Esophagus (tissue), 2 donors: ENCODE results near the gene MBD4. TPM values are rescaled to one million over a fixed set of nuclear protein-coding genes. Genes with fewer than 3 reads are reported as not detected.

ENCODE experiments used
- H3K27ac ChIP-seq, 2 donors: one replicate each; pipeline ENCODE4 v1.5.1; 2013; ENCODE audit warnings: low read depth in 2 of 2, mild to moderate bottlenecking in 2 of 2, inconsistent platforms in 1 of 2, low read length in 1 of 2, moderate library complexity in 1 of 2
- H3K27me3 ChIP-seq, 2 donors: one replicate each; pipeline ENCODE4 v1.6.1; 2013; ENCODE audit warnings: low read length in 2 of 2, control low read depth in 1 of 2, mild to moderate bottlenecking in 1 of 2; ENCODE audit not compliant: insufficient read depth in 2 of 2, control insufficient read depth in 1 of 2
- H3K36me3 ChIP-seq, 2 donors: one replicate each; pipeline ENCODE4 v1.6.1; 2013; ENCODE audit warnings: low read length in 1 of 2; ENCODE audit not compliant: control insufficient read depth in 2 of 2, insufficient read depth in 2 of 2
- H3K4me1 ChIP-seq, 2 donors: one replicate each; pipeline ENCODE4 v1.6.1; 2013; ENCODE audit warnings: low read length in 1 of 2; ENCODE audit not compliant: control insufficient read depth in 2 of 2, insufficient read depth in 2 of 2
- H3K4me3 ChIP-seq, 2 donors: one replicate each; pipeline ENCODE4 v1.5.1; 2013; ENCODE audit warnings: low read length in 2 of 2, mild to moderate bottlenecking in 2 of 2, low read depth in 1 of 2, moderate library complexity in 1 of 2
- H3K9me3 ChIP-seq, 2 donors: one replicate each; pipeline ENCODE4 v1.6.1; 2013; ENCODE audit warnings: mild to moderate bottlenecking in 2 of 2, low read depth in 1 of 2, low read length in 1 of 2, moderate library complexity in 1 of 2; ENCODE audit not compliant: control insufficient read depth in 2 of 2, insufficient read depth in 1 of 2
- WGBS, 2 donors: extraction: QIAGEN DNeasy Blood & Tissue Kit; methylation state at CpG; one replicate each; pipeline ENCODE4 v1.1.7; 2013; 5-methylcytosine and 5-hydroxymethylcytosine counted together
- polyA plus RNA-seq, 2 donors: library from polyadenylated mRNA; stranded (reverse); fragments of 200-250 nt; gene quantifications; one replicate each; pipeline ENCODE4 v1.2.3, GENCODE V29; 2013
- donor health status: healthy with polysubstance abuse.
- donor health status: Bipolar disorder and iron deficiency.

Gene MBD4
- polyA plus RNA-seq, 2 donors = 6.2 to 13.4 TPM

GRCh38 chr3:129383292-129383860, 56.4 kb downstream of the MBD4 start:
- no peak overlapping the region for H3K4me3 ChIP-seq
- no peaks in the 10 kb centered on the region for H3K4me1 ChIP-seq
- WGBS, 2 donors = 56 to 57% methylated on average over 6 of the region's 6 CpGs
- peaks cover 5 to 7% of the 10 kb centered on the region in 2 donors for H3K36me3 ChIP-seq
- no peaks in the 10 kb centered on the region for H3K27me3 ChIP-seq
- H3K9me3 ChIP-seq = no peaks in the 10 kb centered on the region
- no peak overlapping the region for H3K27ac ChIP-seq

- H3K27ac ChIP-seq = no peak overlapping the region
- H3K9me3 ChIP-seq = no peaks in the 10 kb centered on the region
- H3K27me3 ChIP-seq = no peaks in the 10 kb centered on the region
- WGBS, 2 donors = 84 to 88% methylated on average over 2 of the region's 2 CpGs
- no peaks in the 10 kb centered on the region for H3K4me1 ChIP-seq
- H3K36me3 ChIP-seq = peaks cover 5 to 7% of the 10 kb centered on the region in 2 donors
- no peak overlapping the region for H3K4me3 ChIP-seq
Measured at GRCh38 chr3:129382366-129382765, 57.4 kb downstream of the MBD4 start.

Other genes with a start within 250 kb of the MBD4 start
- 10 to 100 TPM; 75.6 TPM for gene COPG1, start 190.3 kb downstream of the MBD4 start, polyA plus RNA-seq
- 10 to 100 TPM; 26.3 to 31.3 TPM for gene HMCES, start 161.1 kb downstream of the MBD4 start, polyA plus RNA-seq
- gene EFCAB12, start 11.3 kb downstream of the MBD4 start, polyA plus RNA-seq = under 1 TPM; 0.02 to 0.08 TPM
- 1 to 10 TPM; 5.5 to 6.2 TPM for gene IFT122, start 276 bp upstream of the MBD4 start, polyA plus RNA-seq
- not detected for gene RHO, start 88.7 kb upstream of the MBD4 start, polyA plus RNA-seq
- not detected for gene H1-8, start 103.2 kb upstream of the MBD4 start, polyA plus RNA-seq
- 10 to 100 TPM; 15.8 to 18.7 TPM for gene PLXND1, start 166.7 kb upstream of the MBD4 start, polyA plus RNA-seq